ENCODE results near the gene VARS1.
A peak's percentile ranks its signal among the peaks of the same experiment; 100 is the strongest.

Gene VARS1

DNA sequence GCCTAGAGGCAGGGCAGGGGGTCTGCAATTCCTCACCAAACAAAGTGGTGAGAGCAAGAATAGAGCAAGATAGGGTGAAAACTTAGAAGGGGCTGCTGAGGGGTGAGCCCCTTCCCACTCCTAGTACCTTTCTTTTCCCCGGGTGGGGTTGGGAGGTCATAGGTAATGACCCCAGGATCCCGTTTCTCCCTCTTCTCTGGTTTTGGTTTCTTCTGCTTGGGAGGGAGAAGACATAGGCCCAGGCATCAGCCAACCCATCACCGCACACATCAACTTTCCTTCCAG lies 3.5 kb downstream of the VARS1 start:
- no peak for DNase-seq

DNA sequence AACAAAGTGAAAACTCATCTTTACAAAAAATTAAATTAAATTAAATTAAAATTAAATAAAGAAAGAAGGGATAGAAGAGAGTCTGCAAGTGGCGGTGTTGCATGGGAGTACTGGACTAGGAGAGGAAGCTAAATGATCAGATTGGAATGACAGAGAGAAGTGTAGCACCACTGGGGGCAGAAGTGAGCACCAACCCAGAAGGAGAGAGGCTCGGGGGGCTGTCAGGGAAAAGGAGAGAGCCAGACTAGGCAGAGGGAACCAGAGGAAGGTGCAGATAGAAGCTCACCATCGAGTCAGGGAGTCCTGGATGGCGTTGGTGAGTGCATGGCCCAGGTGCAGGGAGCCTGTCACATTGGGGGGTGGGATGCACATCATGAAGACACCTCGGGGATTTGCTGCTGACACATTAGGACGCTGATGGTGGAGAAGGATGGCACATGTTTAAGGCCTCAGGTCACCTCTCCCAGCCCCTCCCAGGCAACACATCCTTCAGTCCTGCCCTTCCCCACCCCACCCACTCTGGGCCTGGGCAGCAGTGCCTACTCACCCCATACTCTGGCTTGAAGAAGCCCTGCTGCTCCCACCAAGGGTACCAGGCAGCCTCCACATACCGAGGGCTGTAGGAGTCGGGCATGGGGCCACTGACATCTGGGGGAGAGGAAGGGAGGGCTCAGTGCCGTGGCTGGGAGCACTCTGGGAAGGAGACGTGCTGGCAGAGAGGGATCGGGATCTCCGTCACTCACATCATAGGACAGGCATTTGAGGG lies 4.0 kb downstream of the VARS1 start:
- DNase-seq, result peak; percentile 25

DNA sequence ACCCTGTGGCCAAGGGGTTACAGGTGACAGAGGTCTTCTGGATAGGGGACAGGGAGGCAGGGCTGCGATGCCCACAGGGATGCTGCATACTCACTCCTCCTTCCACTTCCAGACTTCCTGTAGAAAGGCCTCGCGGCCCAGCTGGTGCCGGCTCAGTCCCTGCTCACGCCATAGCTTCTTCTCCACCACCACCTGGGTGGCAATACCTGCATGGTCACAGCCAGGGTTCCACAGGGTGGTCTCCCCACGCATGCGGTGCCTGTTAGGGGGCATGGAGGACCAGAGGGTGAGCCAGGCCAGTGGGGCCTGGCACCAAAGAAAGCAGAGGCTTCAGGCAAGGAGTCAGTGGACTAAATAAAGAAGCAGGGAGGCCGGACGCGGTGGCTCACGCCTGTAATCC lies 10.1 kb downstream of the VARS1 start:
- no peak for DNase-seq

DNA sequence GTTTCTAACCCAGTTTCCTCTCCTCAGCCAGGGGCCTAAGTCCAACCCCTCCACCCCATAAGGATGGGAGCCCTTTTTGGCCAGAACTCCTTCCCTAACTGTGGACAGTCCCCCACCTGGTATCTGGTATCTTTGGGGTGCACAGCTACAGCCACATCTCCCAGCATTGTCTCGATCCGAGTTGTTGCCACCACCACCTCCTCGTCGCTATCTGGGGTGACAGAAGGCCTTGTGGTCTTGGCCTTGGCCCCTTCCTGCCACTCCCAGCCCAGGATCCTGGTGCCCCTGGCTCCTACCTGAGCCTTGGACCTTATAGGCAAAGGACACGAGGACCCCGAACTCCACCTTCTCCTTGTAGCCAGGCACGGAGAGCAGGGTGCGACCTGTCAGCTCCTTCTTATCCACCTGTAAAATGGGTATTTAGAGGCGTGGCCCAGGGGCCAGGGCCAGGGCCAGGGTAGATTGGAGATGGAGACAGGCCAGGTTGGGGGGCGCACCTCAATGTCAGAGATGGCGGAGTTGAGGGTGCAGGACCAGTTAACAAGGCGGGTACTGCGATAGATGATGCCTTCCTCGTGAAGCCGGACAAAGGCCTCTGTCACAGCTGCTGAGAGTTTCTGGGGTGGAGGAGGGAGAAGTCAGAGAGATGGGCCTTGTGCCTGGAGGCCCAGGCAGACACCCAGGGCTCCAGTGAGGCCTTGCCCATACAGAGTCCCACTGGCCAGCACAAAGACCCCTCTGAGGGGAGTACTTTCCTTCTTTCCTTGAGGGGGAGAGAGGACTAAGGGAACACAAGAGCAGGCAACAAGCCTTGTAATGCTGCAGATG lies 11.2 kb downstream of the VARS1 start:
- DNase-seq, result no peak

GRCh38 chr6:31782126-31782855 lies 13.3 kb downstream of the VARS1 start:
- no peak for DNase-seq

- DNase-seq, result no peak
These were observed 14.1 kb downstream of the VARS1 start for GRCh38 chr6:31781244-31782125.

DNA sequence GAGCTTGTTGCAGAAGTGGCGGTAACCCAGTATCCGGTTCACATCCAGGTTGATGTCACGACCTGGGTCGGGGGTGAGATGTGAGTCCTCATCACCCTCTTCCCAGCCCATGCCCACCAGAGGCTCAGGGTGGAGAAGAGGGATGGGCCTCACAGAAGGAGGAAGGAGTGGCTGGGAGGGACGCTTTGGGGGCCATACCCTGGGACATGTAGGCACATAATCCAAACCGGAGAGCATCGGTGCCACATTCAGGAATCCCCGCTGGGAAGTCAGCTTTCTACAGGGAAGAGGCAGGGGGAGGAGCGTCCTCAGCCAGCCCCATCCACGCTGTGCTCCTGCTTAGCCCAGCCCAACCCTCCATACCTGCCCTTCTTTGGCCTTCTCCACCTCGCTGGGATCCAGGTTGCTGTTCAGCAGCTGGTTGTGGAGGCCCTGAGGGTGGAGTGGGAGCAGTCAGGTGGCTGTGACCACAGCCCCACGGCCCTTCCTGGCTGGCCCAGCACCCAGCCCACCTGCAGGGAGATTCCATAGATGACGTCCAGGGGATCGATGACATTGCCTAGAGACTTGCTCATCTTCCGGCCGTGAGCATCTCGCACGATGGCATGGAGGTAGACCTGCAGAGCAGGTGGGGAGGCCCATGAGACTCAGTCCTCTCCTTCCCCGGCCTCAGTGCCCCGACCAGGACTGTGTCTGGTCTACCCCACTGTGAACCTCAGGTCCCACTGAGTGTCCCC lies 14.9 kb downstream of the VARS1 start:
- DNase-seq, result no peak

DNA sequence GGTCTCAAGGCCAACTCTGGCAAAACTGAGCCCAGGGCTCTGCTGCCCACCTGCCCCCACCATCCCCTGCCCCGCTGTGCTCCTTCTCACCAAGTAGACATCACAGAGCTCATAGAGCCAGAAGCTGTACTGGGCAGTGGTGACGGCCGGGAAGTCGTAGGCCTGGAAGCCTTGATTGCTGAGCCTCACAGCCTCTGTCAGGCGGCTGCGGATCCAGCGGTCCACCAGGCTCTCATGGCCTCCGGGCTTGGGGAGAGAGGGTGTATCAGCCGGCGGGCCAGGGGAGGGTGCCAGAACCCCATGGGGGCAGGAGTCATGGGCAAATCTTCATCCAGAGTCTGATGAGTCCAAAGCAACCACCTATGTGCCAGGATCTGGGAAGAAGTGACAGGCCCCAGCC lies 15.6 kb downstream of the VARS1 start:
- DNase-seq, result no peak

DNA sequence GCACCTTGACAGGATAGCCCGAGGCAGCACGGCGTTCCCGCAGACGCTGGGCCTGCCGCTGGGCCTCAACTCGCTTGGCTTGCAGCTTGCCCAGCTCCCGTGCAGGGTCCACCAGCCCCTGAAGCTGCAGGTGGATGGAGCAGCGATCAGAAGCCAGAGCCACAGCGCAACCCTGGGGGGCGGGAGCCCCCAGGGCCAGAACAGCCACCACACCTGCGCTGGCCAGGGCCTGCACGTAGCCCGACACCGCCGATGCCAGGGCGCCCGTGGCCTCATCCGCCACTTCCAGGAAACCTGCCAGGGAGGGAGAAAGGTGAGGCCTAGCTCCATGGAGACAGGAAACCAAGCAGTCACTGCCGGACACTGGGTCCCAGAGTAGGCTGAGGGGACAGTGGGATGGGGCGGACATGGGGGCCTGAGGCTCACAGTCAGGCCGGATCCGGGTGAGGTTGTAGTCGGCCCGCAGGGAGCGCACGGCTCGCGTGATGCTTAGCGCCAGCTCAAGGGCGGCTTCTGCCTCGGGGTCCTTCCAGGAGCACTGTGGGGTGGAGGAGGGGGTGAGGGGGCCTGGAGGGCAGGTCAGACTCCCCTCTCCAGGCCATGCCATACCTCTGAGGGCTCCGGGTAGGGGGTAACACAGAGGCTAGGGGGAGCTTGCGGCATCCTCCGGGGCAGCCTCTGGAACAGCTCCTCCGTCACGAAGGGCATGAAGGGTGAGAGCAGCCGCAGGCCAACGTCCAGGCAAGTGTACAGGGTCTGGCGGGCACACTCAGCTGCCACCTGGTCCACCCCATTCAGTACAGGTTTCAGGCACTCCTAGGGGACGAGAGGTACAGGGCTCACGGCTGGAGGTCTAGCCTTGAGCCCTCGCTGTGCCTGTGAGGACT lies 16.3 kb downstream of the VARS1 start:
- no peak for DNase-seq

- DNase-seq, result no peak
These were observed 17.4 kb downstream of the VARS1 start for GRCh38 chr6:31778193-31778592.

GRCh38 chr6:31777667-31778050 lies 17.9 kb downstream of the VARS1 start:
- no peak for DNase-seq

- DNase-seq, result peak; percentile 73
These were observed 18.4 kb downstream of the VARS1 start, which contains the start of gene VWA7 for GRCh38 chr6:31776989-31777666. Gene VWA7 (minus strand): TSS chr6:31777328. CDS start chr6:31776779, 549 bp downstream.

DNA sequence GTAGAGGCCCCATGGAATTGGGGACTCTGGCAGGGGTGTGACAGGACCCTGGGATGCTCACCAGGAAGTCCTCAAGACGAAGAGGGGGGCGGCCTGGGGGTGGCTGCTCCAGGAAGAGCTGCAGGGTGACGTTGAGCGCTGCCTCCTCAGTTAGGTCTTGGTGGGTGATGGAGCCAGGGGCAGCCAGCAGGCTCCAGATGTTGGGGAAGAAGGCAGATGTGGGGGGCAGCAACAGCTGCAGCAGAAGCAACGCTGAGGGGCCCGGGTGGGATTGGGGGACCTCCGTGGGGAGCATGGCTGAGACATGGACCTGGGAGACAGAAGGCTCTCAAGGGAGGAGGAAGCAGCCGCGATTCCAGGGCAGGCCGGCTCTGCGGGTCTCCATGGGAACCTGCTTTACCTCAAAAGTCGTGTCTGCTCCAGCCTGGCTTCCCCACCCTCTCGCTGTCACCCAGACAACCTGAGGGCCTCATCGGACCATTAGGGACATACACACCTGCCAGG lies 19.0 kb downstream of the VARS1 start:
- peak; percentile 73 for DNase-seq

DNA sequence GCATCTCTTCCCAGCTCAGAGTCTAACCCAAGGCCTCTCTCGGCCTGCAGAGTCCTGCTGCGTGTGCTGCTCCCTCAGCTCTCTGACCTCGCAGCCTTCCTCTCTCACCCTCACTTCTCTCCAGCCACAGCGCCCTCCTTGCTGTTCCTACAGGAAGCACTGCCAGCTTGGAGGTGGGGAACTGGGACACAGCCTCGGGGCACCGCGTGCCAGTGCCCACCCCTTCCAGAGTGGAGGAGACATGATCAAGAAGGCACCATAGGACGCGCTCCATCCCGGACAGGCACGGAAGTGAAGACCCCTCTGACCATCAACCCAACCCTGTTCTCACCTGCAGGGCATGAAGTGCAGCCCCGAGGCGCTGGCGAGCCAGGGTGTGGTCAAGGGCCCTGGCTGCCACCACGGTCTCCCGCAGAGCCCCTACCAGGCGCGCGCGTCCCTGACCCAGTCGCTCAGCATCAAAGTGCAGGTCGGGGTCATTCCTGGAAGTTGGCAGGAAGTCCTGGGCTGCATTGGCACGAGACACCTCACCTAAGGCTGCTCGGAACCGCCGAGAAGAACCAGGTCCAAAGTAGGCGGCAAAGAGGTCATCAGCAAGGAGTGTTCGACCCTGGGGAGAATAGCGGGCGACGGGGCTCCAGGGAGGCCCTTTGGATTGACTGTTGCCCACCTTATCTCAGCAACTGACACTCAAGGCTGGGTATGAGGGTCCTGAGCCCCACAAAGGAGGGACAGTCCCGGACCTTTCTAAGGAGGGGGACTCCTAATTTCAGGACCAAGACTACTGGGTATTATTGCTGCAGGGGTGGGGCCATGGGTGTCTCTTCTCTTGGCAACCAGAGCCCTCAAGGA lies 19.7 kb downstream of the VARS1 start:
- no peak for DNase-seq

GRCh38 chr6:31775184-31775583 lies 20.4 kb downstream of the VARS1 start:
- DNase-seq, result no peak

DNA sequence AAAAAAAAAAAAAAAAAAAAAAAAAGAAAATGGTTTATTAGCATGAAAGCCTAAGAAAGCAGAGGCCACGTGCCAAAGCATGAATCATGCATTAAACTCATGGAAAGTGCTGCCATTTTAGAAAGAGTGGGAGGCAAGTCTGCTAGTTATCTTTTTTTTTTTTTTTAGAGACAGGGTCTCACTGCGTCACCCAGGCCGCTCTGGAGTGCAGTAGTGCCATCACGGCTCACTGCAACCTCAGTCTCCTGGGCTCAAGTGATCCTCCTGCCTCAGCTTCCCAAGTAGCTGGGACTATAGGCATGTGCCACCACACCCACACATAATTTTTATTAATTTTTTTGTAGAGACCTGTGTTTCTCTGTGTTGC lies 23.6 kb downstream of the VARS1 start:
- DNase-seq, result no peak

DNA sequence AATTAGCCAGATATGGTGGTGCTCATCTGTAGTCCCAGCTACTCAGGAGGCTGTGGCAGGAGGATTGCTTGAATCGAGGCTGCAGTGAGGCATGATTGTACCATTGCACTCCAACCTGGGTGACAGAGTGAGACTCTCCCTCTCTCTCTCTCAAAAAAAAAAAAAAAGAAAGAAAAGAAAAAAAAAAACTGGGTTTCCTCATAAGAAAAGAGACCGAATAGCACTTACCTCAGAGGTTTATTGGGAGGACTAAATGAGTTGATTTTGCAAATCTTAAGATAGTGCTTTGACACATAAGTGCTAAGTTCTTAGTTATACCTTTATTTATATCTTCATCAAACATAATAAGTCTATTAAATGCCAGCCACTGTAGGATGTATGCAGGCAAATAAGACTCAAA lies 24.7 kb downstream of the VARS1 start:
- no peak for DNase-seq

DNA sequence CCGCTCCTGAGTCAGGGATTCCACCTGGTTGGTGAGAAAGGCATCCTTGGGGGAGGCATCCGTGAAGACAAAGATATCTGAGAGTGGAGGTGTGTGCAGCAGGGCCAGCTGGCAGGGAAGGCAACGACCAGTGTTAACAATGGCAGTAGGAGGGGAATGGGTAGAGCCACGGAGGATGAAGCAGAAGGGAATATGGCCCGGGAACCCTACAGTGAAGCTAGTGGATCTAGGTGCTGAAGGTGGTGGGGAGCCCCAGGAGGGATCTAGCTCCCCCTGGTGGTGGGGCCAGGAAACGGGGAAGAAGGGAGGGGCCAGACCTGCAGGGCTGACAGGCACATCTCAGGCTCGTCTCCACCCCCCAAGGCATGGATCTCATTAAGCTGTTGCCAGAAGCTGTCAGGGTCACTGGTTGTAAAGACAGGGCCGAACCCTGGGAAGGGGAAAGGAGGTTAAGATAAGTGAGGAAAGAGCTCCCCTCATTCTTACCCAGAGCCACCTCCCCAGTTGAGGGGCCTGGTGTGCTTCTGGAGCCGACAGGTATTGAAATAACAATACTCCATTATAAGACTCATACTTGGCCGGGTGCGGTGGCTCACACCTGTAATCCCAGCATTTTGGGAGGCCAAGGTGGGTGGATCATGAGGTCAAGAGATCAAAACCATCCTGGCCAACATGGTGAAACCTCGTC lies 25.7 kb downstream of the VARS1 start:
- DNase-seq, result no peak

All from DMS79 treated with DMSO at 0.1 percent for 48 hours (cell line).